Thymus (tissue), 14 donors: Measurements from ENCODE around the gene PLEKHB1. TPM values are rescaled to one million over a fixed set of nuclear protein-coding genes. Genes with fewer than 3 reads are reported as not detected.

Source experiments
- DNase-seq, 9 donors: peaks; one replicate each; pipeline ENCODE4 v3.0.0-alpha.2; 2013; ENCODE audit warnings: low spot score in 9 of 9, low read depth in 6 of 9, missing footprints in 1 of 9
- H3K27ac ChIP-seq, 2 donors: one replicate each; pipeline ENCODE4 v1.5.1; 2013; ENCODE audit warnings: control low read depth in 1 of 2, low read depth in 1 of 2, low read length in 1 of 2, mild to moderate bottlenecking in 1 of 2, moderate library complexity in 1 of 2
- H3K27me3 ChIP-seq, 2 donors: one replicate each; pipeline ENCODE4 v1.5.1; 2013; ENCODE audit warnings: low read length in 1 of 2; ENCODE audit not compliant: control insufficient read depth in 2 of 2, insufficient read depth in 1 of 2
- H3K36me3 ChIP-seq, 2 donors: one replicate each; pipeline ENCODE4 v1.5.1; 2013; ENCODE audit warnings: low read length in 1 of 2, mild to moderate bottlenecking in 1 of 2, moderate library complexity in 1 of 2; ENCODE audit not compliant: control insufficient read depth in 2 of 2, insufficient read depth in 2 of 2
- H3K4me1 ChIP-seq, 2 donors: one replicate each; pipeline ENCODE4 v1.5.1; 2013; ENCODE audit warnings: low read length in 2 of 2; ENCODE audit not compliant: control insufficient read depth in 2 of 2, insufficient read depth in 2 of 2
- H3K4me3 ChIP-seq, 2 donors: one replicate each; pipeline ENCODE4 v1.5.1; 2013; ENCODE audit warnings: low read length in 2 of 2, control low read depth in 1 of 2, mild to moderate bottlenecking in 1 of 2
- H3K9me3 ChIP-seq, 2 donors: one replicate each; pipeline ENCODE4 v1.5.1; 2013; ENCODE audit warnings: low read length in 1 of 2, mild to moderate bottlenecking in 1 of 2; ENCODE audit not compliant: control insufficient read depth in 2 of 2, insufficient read depth in 1 of 2
- WGBS: extraction: QIAGEN DNeasy Blood & Tissue Kit; methylation state at CpG from one replicate; pipeline ENCODE4 v1.1.7; 2013; 5-methylcytosine and 5-hydroxymethylcytosine counted together
- long read RNA-seq, 10 donors: transcript quantifications; one replicate each; lab custom pipeline, GENCODE V29; 2026
- polyA plus RNA-seq: library from polyadenylated mRNA; stranded (reverse); fragments of 200-250 nt; gene quantifications from one replicate; pipeline ENCODE4 v1.2.3, GENCODE V29; 2013
- total RNA-seq: library from RNA; stranded (reverse); fragments of 120-200 nt; gene quantifications from one replicate; pipeline ENCODE4 v1.2.4, GENCODE V29; 2013
- donor health status: healthy.

The PLEKHB1 gene
- total RNA-seq, result 4.7 TPM
- 6.1 TPM for polyA plus RNA-seq
- long read RNA-seq, donor 1, result 0 reads
- long read RNA-seq, donor 2, result 0 reads
- long read RNA-seq, donor 3, partial matches to known transcripts, result 0 of 3 reads
- long read RNA-seq, donor 3, other reads (novel, unspliced or antisense), result 0 of 3 reads
- long read RNA-seq, donor 4, partial matches to known transcripts, result 0 of 3 reads
- long read RNA-seq, donor 4, other reads (novel, unspliced or antisense), result 0 of 3 reads
- long read RNA-seq, donor 5, partial matches to known transcripts, result 0 of 5 reads
- long read RNA-seq, donor 5, other reads (novel, unspliced or antisense), result 0 of 5 reads
- long read RNA-seq, donor 6, partial matches to known transcripts, result 0 of 1 reads
- long read RNA-seq, donor 6, other reads (novel, unspliced or antisense), result 0 of 1 reads
- long read RNA-seq, donor 7, partial matches to known transcripts, result 14 of 35 reads
- long read RNA-seq, donor 7, other reads (novel, unspliced or antisense), result 20 of 35 reads
- long read RNA-seq, donor 8, result 0 reads
- long read RNA-seq, donor 9, result 0 reads
- long read RNA-seq, donor 10, result 0 reads

- WGBS, result 86% methylated on average over 26 of the region's 26 CpGs
- no peak within 1 kb of the TSS for H3K27ac ChIP-seq
- DNase-seq, result no peak
Observed at GRCh38 chr11:73645972-73646631, at the start of gene PLEKHB1. Gene PLEKHB1, plus strand, starts transcription at chr11:73646581. Its CDS starts 28 bp downstream, at chr11:73646609.

GRCh38 chr11:73597336-73597955 is 48.9 kb upstream of the PLEKHB1 start:
- 5% methylated on average over 27 of the region's 27 CpGs for WGBS
- no peaks in the 10 kb centered on the region for H3K9me3 ChIP-seq
- no peaks in the 10 kb centered on the region for H3K36me3 ChIP-seq
- H3K4me1 ChIP-seq, result peaks cover 9 to 17% of the 10 kb centered on the region in 2 donors
- H3K4me3 ChIP-seq, result peak overlapping the region; percentile 81 to 95
- peak in 2 of 9 donors; percentile 7 to 14 for DNase-seq
- no peaks in the 10 kb centered on the region for H3K27me3 ChIP-seq
- peak overlapping the region in 1 of 2 donors; percentile 81 for H3K27ac ChIP-seq

More at GRCh38 chr11:73645972-73646631, at the start of gene PLEKHB1:
- Histone ChIP-seq H3K9me3 (no peaks in the 10 kb centered on the region), H3K27me3 (peaks cover 0 to 33% of the 10 kb centered on the region in 2 donors), H3K4me3 (peak within 1 kb of the TSS in 1 of 2 donors; percentile 29), H3K4me1 (peaks cover 11 to 30% of the 10 kb centered on the region in 2 donors), H3K36me3 (no peaks in the 10 kb centered on the region)

- peak; percentile 83 to 97 (median 93) for DNase-seq
- H3K36me3 ChIP-seq, result no peaks in the 10 kb centered on the region
- H3K9me3 ChIP-seq, result no peaks in the 10 kb centered on the region
- H3K4me3 ChIP-seq, result peak within 1 kb of the TSS; percentile 81 to 95
- H3K27ac ChIP-seq, result peak within 1 kb of the TSS; percentile 80 to 81
- WGBS, result under 1% methylated on average over 63 of the region's 64 CpGs
- H3K4me1 ChIP-seq, result peaks cover 8 to 14% of the 10 kb centered on the region in 2 donors
- H3K27me3 ChIP-seq, result no peaks in the 10 kb centered on the region
Observed at GRCh38 chr11:73597956-73598718, 48.2 kb upstream of the PLEKHB1 start, which contains the start of gene FAM168A. Gene FAM168A, minus strand, starts transcription at chr11:73598112. Its CDS starts 129,638 bp downstream, at chr11:73468474.

GRCh38 chr11:73598719-73599379 is 47.5 kb upstream of the PLEKHB1 start:
- Histone ChIP-seq H3K36me3 (no peaks in the 10 kb centered on the region), H3K27ac (peak overlapping the region; percentile 67 to 80), H3K4me1 (peaks cover 8 to 14% of the 10 kb centered on the region in 2 donors), H3K9me3 (no peaks in the 10 kb centered on the region), H3K4me3 (peak overlapping the region; percentile 81 to 95), H3K27me3 (no peaks in the 10 kb centered on the region)
- DNase-seq, result no peak
- 38% methylated on average over 20 of the region's 20 CpGs for WGBS

GRCh38 chr11:73612601-73613140 is 33.7 kb upstream of the PLEKHB1 start:
- Histone ChIP-seq H3K27me3 (no peaks in the 10 kb centered on the region), H3K4me1 (no peaks in the 10 kb centered on the region), H3K27ac (no peak overlapping the region), H3K9me3 (no peaks in the 10 kb centered on the region), H3K36me3 (no peaks in the 10 kb centered on the region), H3K4me3 (no peak overlapping the region)
- no peak for DNase-seq
- 97% methylated on average over 5 of the region's 5 CpGs for WGBS

GRCh38 chr11:73614591-73614990 is 31.8 kb upstream of the PLEKHB1 start:
- Histone ChIP-seq H3K36me3 (no peaks in the 10 kb centered on the region), H3K4me1 (no peaks in the 10 kb centered on the region), H3K9me3 (no peaks in the 10 kb centered on the region)

GRCh38 chr11:73622926-73623593 is 23.3 kb upstream of the PLEKHB1 start:
- Histone ChIP-seq H3K27me3 (peaks cover 0 to 21% of the 10 kb centered on the region in 2 donors), H3K4me1 (no peaks in the 10 kb centered on the region), H3K27ac (no peak overlapping the region), H3K4me3 (no peak overlapping the region), H3K36me3 (no peaks in the 10 kb centered on the region), H3K9me3 (no peaks in the 10 kb centered on the region)
- 82% methylated on average over 4 of the region's 4 CpGs for WGBS
- no peak for DNase-seq

More at GRCh38 chr11:73614591-73614990, 31.8 kb upstream of the PLEKHB1 start:
- H3K27me3 ChIP-seq, result no peaks in the 10 kb centered on the region
- DNase-seq, result no peak
- H3K4me3 ChIP-seq, result no peak overlapping the region
- H3K27ac ChIP-seq, result no peak overlapping the region
